ENCODE measurements around the gene ARHGEF25. TPM values are rescaled to one million over a fixed set of nuclear protein-coding genes. Genes with fewer than 3 reads are reported as not detected.

Gene ARHGEF25
- total and polyA plus RNA-seq, 2 of the 4 experiments (the other 2 are of a cell fraction): 6.3 to 17.9 TPM

DNA sequence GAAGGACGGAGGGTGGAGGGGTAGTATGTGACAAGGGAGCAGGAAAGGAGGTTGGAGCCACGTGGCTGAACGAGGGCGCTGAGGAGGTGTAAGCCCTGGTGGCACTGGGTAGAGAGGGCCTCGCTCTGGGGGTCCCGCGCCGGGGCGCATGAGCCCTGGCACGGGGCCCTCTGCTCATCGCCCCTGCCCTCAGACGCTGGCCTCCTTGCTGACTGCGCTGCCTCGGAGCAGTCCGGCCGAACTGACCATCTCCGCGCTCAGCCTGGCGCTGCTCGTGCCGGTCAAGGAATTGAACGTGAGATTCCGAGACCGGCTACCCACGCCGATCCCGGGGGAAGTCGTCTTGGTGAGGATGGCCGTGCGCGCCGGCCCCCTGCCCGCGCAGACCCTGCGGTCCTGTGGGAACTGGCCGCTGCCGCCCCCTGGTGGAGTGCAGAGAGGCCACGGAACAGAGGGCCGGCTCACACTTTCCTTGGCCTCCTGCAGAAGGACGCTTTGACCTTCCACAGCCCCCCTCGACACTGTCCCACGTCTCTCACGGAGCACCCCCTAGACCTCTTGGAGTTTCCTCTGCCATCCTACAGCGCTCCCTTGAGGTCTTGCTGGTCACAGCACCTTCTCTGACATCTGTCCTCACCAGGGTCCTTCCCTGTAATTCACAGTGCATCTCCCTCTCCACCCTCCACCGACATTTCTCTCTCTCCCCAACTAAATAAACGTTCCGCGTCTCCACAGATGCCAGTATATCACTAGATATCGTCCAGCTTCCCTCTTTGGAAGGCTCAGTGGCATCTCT, 10.5 kb downstream of the ARHGEF25 start:
- no peak overlapping the region for H4K8ac ChIP-seq (ENCODE audit: low read depth in 2 of 2, low read length in 2 of 2)
- no peak overlapping the region for H2BK120ac ChIP-seq (ENCODE audit: low read depth, low read length)
- in situ Hi-C loops (cut with MboI; ENCODE audit: low sequenced_read_pairs) (loop anchor here (5.0 kb wide), 1 partner anchor 39 kb away; no protein-coding TSS in a partner anchor), intact Hi-C loops (cut with micrococcal nuclease) (loop anchor here (1.0 to 5.0 kb wide), 2 partner anchors 38 to 159 kb away; no protein-coding TSS in a partner anchor), dilution Hi-C loops (cut with HindIII; ENCODE audit: low sequenced_read_pairs, unreplicated experiment) (no loop called here)
- no peak overlapping the region for H3K27ac ChIP-seq (ENCODE audit: insufficient read depth, low read length)
- CTCF ChIA-PET: interaction anchor here (0.8 to 2.1 kb wide), 4 partner anchors 11 to 38 kb away, joined by 3 to 6 read pairs (median 4); partner anchors contain the start of gene B4GALNT1
- peaks cover 4% of the 10 kb centered on the region; the same call in 1 of the 2 replicates for H4K20me1 ChIP-seq (ENCODE audit: insufficient read depth, low read length)
- TF ChIP-seq, protein P1, sequence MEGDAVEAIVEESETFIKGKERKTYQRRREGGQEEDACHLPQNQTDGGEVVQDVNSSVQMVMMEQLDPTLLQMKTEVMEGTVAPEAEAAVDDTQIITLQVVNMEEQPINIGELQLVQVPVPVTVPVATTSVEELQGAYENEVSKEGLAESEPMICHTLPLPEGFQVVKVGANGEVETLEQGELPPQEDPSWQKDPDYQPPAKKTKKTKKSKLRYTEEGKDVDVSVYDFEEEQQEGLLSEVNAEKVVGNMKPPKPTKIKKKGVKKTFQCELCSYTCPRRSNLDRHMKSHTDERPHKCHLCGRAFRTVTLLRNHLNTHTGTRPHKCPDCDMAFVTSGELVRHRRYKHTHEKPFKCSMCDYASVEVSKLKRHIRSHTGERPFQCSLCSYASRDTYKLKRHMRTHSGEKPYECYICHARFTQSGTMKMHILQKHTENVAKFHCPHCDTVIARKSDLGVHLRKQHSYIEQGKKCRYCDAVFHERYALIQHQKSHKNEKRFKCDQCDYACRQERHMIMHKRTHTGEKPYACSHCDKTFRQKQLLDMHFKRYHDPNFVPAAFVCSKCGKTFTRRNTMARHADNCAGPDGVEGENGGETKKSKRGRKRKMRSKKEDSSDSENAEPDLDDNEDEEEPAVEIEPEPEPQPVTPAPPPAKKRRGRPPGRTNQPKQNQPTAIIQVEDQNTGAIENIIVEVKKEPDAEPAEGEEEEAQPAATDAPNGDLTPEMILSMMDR (conservative IDR thresholded peaks at IDR 0.05; ENCODE audit: low read depth, low read length): peak; percentile 80
- TF ChIP-seq SMC3 (IDR thresholded peaks at IDR 0.05; ENCODE audit: low read depth, low read length): peak; percentile 83
- TF ChIP-seq RAD21 (IDR thresholded peaks at IDR 0.05; ENCODE audit: low read length): peak; percentile 63
- no peak for TF ChIP-seq NFE2L2 (IDR thresholded peaks at IDR 0.05; ENCODE audit: low read depth, low read length)
- no peak for TF ChIP-seq RFX5 (IDR thresholded peaks at IDR 0.05; ENCODE audit: low read depth, low read length)
- TF ChIP-seq BHLHE40 (IDR thresholded peaks at IDR 0.05; ENCODE audit: low read depth, low read length): no peak
- H3K14ac ChIP-seq (replicated peaks; ENCODE audit: low read depth, low read length): no peak overlapping the region
- no peak overlapping the region for H4K5ac ChIP-seq (ENCODE audit: low read depth, low read length)
- H3K4me2 ChIP-seq (ENCODE audit: low read depth, low read length): peak overlapping the region; percentile 84
- DNase-seq (peak; percentile 11), ATAC-seq (ENCODE audit: low read depth) (peak; percentile 88)
- 5% methylated on average over 29 of the region's 49 CpGs; no CpG with 5 or more reads in 1 of the 2 experiments for WGBS, 2 experiments (ENCODE audit: extremely low coverage in 2 of 2, insufficient read length in 1 of 2)
- no peak overlapping the region for H4K91ac ChIP-seq (ENCODE audit: insufficient read depth, low read depth, low read length)
- H3K27me3 ChIP-seq (ENCODE audit: control insufficient read depth, insufficient read depth, low read length): peaks cover 56% of the 10 kb centered on the region
- no peaks in the 10 kb centered on the region for H3K79me1 ChIP-seq (ENCODE audit: low read depth in 1 of 2, low read length in 2 of 2)
- H3K23ac ChIP-seq (ENCODE audit: low read depth, low read length): 0 out of 2 replicates have a peak overlapping the region, but pooled peaks have one; percentile 1
- no peaks in the 10 kb centered on the region for H3K4me1 ChIP-seq (ENCODE audit: control insufficient read depth, insufficient read depth, low read length)
- no peak overlapping the region for H3K56ac ChIP-seq (ENCODE audit: extremely low read depth, insufficient read depth, low read length)
- H3K9me3 ChIP-seq (ENCODE audit: control insufficient read depth, insufficient read depth, low read length): no peaks in the 10 kb centered on the region
- H2BK5ac ChIP-seq (ENCODE audit: low read depth, low read length, poor library complexity, severe bottlenecking): no peak overlapping the region
- POLR2A ChIA-PET (ENCODE audit: unreplicated experiment): no interaction called here
- no peak overlapping the region for H2BK15ac ChIP-seq (ENCODE audit: low read depth, low read length)
- H2AK5ac ChIP-seq (ENCODE audit: low read depth, low read length): no peak overlapping the region
- H2AK9ac ChIP-seq (replicated peaks; ENCODE audit: low read depth, low read length, poor library complexity): peak overlapping the region; percentile 87
- no peak overlapping the region for H3K9ac ChIP-seq (ENCODE audit: low read depth, low read length)
- H3K18ac ChIP-seq (ENCODE audit: low read depth, low read length): no peak overlapping the region
- BruUV-seq (replicated peaks): no TSS peak
- H3K4me3 ChIP-seq (ENCODE audit: insufficient read depth, low read depth, low read length): peak overlapping the region; percentile 34
- H3K36me3 ChIP-seq (ENCODE audit: control insufficient read depth, insufficient read depth, low read length): peaks cover 7% of the 10 kb centered on the region; the same call in 1 of the 2 replicates
- H2BK20ac ChIP-seq (ENCODE audit: low read depth, low read length): no peak overlapping the region
- H3K4ac ChIP-seq (ENCODE audit: low read depth, low read length): no peak overlapping the region
- peak overlapping the region; percentile 88 for H2AFZ ChIP-seq (replicated peaks; ENCODE audit: low read length, poor library complexity)
- peaks cover 3% of the 10 kb centered on the region; the same call in 1 of the 2 replicates for H3K9me1 ChIP-seq (ENCODE audit: insufficient read depth, low read length)

All from IMR-90 (cell line).